Brain microvascular endothelial cell (primary cell): ENCODE data around the gene SLC36A3.
A peak's percentile ranks its signal among the peaks of the same experiment; 100 is the strongest.

Source experiments
- DNase-seq: peaks from one replicate; pipeline ENCODE4 v3.0.0-alpha.2; 2020
- H3K27ac ChIP-seq: fragments of 250-450 bp; sonication (Bioruptor Pico); 2 replicates; pipeline ENCODE4 v1.5.1; 2020; ENCODE audit warnings: mild to moderate bottlenecking, moderate library complexity
- H3K27me3 ChIP-seq: fragments of 250-450 bp; sonication (Bioruptor Pico); replicated peaks from 2 replicates; pipeline ENCODE4 v1.5.1; 2020; ENCODE audit warnings: mild to moderate bottlenecking
- H3K36me3 ChIP-seq: fragments of 250-450 bp; sonication (Bioruptor Pico); replicated peaks from 2 replicates; pipeline ENCODE4 v1.5.1; 2020; ENCODE audit warnings: mild to moderate bottlenecking
- H3K4me3 ChIP-seq: 2 replicates; pipeline ENCODE4 v1.5.1; 2011; ENCODE audit warnings: low read depth, mild to moderate bottlenecking, control low read depth, low read length, moderate library complexity
- in situ Hi-C: cut with HindIII; loops from 2 replicates; pipeline ENCODE4 v1.10.0; 2017; ENCODE audit warnings: low sequenced_read_pairs, low pct_ligation_motif_present
- TF ChIP-seq, protein P1 (sequence below): IDR thresholded peaks from 2 replicates; pipeline ENCODE4 v1.5.1; 2011; ENCODE audit warnings: low read depth, mild to moderate bottlenecking, moderate library complexity, low read length, control low read depth, inconsistent platforms; ENCODE audit errors: missing control alignments

Gene SLC36A3

DNA sequence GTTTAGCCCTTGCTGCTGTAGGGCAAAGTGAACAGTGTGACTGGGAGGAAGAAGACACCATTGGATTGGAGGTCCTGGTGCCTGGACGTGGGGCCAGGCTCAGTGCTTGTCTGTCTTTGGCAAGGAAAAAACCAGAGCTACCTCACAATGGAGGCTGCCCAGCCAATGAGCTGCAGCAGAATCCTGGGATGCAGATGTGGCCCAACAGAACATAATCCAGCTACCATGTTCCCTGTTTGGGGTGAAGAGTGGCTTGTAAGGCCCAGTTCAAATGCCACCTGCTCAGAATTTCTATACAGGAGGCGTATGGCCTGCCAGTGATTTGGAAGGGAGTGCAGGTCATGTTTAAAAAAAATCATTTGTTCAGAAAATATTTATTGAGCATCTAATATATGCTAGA lies at the start of gene SLC36A3:
SLC36A3 (minus strand) TSS at position 101 of the 400 bp plus-strand sequence. CDS start 412 bp downstream, outside the sequence.
- H3K27me3 ChIP-seq = no peaks in the 10 kb centered on the region
- in situ Hi-C loops = no loop called here
- no peak within 1 kb of the TSS for H3K27ac ChIP-seq
- no peak within 1 kb of the TSS for H3K4me3 ChIP-seq
- no peak for DNase-seq
- no peaks in the 10 kb centered on the region for H3K36me3 ChIP-seq
- TF ChIP-seq, protein P1, sequence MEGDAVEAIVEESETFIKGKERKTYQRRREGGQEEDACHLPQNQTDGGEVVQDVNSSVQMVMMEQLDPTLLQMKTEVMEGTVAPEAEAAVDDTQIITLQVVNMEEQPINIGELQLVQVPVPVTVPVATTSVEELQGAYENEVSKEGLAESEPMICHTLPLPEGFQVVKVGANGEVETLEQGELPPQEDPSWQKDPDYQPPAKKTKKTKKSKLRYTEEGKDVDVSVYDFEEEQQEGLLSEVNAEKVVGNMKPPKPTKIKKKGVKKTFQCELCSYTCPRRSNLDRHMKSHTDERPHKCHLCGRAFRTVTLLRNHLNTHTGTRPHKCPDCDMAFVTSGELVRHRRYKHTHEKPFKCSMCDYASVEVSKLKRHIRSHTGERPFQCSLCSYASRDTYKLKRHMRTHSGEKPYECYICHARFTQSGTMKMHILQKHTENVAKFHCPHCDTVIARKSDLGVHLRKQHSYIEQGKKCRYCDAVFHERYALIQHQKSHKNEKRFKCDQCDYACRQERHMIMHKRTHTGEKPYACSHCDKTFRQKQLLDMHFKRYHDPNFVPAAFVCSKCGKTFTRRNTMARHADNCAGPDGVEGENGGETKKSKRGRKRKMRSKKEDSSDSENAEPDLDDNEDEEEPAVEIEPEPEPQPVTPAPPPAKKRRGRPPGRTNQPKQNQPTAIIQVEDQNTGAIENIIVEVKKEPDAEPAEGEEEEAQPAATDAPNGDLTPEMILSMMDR = no peak

DNA sequence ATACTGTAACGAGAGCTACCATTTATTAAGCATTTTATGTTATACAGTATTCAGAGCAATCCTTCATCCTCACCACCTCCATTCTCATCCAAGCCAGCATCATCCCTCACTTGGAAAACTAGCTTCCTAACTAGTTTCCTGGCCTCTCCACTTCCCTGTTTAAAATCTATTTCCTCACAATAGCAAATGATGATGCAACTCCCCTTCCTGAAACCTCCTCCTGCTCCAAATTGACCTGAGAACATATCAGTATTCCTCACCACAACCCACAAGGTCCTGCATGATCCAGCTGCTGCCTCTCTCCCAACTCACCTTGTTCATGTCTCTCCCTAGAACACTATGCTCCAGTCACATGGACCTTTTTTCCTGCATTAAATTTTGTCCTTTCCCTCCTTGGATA lies 48.1 kb upstream of the SLC36A3 start:
- H3K27ac ChIP-seq = no peak overlapping the region
- TF ChIP-seq, protein P1 = no peak
- in situ Hi-C loops = no loop called here
- H3K27me3 ChIP-seq = no peaks in the 10 kb centered on the region
- DNase-seq = no peak
- H3K36me3 ChIP-seq = no peaks in the 10 kb centered on the region
- H3K4me3 ChIP-seq = no peak overlapping the region

DNA sequence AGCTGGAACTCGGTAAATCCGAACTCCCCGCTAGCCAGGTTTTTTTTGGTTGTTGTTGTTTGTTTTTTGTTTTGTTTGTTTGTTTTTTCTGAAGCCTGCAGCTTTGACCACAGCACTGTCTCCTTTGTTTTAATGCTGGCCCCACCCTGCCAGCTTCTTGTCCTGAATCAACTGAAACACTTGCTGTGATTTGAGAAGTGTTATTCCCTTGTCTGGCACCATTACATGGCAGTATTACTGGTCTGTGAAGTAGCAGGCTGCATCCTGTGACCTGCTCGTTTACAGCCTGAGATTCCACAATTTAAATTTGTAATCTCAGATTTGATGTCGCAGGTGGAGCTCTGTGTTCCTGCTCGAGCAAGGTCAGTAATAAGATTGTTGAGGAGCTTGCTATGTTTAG lies 45.2 kb upstream of the SLC36A3 start:
- Histone ChIP-seq H3K27ac (no peak overlapping the region), H3K27me3 (peaks cover 5% of the 10 kb centered on the region), H3K36me3 (no peaks in the 10 kb centered on the region), H3K4me3 (no peak overlapping the region)
- TF ChIP-seq, protein P1 = no peak
- DNase-seq = no peak
- in situ Hi-C loops = no loop called here

DNA sequence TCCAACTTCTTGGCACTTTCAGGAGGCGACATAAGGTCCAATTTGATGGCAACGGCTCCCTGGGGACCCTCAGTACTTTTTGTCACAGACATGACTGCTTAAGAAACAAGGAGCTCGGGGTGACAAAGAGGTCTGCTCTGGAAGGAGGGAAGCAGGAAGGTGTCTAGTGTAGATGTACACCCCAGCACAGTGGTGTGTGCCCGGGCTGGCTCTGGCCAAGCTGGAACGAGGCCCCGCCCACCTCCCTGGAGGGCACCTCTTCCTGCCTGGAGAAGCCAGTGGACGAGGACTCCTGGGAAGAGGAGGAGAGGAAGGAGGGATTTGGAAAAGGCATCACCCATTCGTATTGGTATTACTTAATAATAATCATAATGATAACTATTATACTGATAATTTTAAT lies 43.8 kb upstream of the SLC36A3 start, which contains the start of gene SLC36A2:
SLC36A2 (minus strand) TSS at position 191 of the 400 bp plus-strand sequence; CDS start at position 92, 99 bp downstream.
- Histone ChIP-seq H3K27me3 (peaks cover 5% of the 10 kb centered on the region), H3K27ac (no peak within 1 kb of the TSS), H3K36me3 (no peaks in the 10 kb centered on the region), H3K4me3 (no peak within 1 kb of the TSS)
- in situ Hi-C loops = no loop called here
- DNase-seq = no peak
- TF ChIP-seq, protein P1 = no peak

DNA sequence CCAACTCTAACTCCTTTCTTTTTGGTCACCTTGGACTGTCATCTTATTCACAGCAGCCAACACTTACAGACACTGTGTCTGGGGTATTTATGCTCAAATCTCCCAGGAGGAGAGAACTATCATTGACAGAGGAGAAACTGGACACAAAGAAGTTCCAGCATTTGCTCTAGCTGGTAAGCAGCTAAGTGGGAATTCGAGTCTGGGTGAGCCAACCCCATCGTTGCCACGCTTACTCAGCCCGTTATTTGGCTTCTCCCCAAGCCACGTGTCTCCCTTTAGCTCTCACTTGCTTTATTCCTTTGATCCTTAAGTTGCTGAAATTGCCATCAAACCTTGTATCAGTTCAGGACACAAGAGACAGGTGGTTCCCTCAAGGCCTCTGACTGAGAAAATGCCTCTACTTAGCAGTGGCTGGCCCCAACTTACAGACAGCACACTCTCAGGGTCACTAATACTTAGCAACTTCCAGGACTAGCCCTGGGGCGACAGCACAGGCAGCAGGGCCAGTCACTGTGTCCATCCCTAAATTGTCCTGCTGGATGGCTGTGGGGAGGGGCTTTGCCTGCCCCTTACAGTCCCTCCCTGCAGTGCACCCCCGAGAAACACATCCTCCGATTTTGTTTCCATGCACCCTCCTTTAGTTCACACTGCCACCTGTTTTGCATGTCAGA lies 42.4 kb upstream of the SLC36A3 start:
- peak; percentile 7 for DNase-seq
- H3K27me3 ChIP-seq = peaks cover 5% of the 10 kb centered on the region
- TF ChIP-seq, protein P1 = no peak
- H3K36me3 ChIP-seq = no peaks in the 10 kb centered on the region
- H3K4me3 ChIP-seq = no peak overlapping the region
- in situ Hi-C loops = no loop called here
- H3K27ac ChIP-seq = no peak overlapping the region
